ENCODE results near the gene COIL. TPM values are rescaled to one million over a fixed set of nuclear protein-coding genes. Genes with fewer than 3 reads are reported as not detected.

The COIL gene
- total and polyA plus RNA-seq, 4 donors = 4.7 to 9.9 (median 6.5) TPM

DNA sequence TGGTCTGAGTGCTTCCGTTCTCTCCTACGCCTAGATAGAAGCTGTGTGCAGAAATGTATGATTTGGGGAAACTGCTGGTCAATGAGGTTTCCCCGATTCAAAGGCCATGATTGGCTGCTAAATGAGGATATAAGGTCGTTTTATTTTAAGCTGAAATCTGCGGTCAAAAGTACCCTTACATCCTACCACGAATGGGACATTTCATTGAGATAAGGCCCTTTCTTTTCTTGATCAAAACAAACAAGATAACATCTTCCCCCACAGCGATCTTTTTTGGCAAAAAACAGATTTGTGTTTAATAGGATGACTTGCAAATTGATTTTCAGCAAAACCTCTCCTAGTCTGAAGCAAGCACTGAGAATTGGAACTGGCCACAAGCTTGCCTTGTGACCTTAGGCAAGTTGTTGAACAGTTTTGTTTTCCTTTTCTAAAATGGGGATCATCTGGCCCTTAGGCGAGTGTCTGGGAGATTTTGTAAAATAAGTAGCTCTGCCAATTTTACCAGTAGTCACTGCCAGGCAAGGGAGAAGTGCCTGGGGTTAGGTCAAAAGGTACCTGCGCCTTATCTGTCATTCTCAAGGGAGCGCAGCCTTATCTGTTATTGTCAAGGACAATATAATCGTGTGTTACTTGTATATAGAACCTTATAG, 17.7 kb upstream of the COIL start:
- peak; percentile 2 for TF ChIP-seq TAF1 (conservative IDR thresholded peaks at IDR 0.05)
- TF ChIP-seq, protein P1, sequence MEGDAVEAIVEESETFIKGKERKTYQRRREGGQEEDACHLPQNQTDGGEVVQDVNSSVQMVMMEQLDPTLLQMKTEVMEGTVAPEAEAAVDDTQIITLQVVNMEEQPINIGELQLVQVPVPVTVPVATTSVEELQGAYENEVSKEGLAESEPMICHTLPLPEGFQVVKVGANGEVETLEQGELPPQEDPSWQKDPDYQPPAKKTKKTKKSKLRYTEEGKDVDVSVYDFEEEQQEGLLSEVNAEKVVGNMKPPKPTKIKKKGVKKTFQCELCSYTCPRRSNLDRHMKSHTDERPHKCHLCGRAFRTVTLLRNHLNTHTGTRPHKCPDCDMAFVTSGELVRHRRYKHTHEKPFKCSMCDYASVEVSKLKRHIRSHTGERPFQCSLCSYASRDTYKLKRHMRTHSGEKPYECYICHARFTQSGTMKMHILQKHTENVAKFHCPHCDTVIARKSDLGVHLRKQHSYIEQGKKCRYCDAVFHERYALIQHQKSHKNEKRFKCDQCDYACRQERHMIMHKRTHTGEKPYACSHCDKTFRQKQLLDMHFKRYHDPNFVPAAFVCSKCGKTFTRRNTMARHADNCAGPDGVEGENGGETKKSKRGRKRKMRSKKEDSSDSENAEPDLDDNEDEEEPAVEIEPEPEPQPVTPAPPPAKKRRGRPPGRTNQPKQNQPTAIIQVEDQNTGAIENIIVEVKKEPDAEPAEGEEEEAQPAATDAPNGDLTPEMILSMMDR (IDR thresholded peaks at IDR 0.05; ENCODE audit: low read depth, low read length, missing input control) = no peak
- H3K27ac ChIP-seq (ENCODE audit: low read depth in 1 of 2, low read length in 2 of 2) = peak overlapping the region; percentile 8 to 49
- no peaks in the 10 kb centered on the region for H3K9me3 ChIP-seq (ENCODE audit: control insufficient read depth in 4 of 4, low read length in 3 of 4)
- H3K9ac ChIP-seq (ENCODE audit: low read depth in 1 of 2, low read length in 2 of 2) = peak overlapping the region; percentile 1 to 45
- H3K27me3 ChIP-seq (ENCODE audit: control insufficient read depth in 4 of 4, insufficient read depth in 4 of 4, low read length in 3 of 4) = no peaks in the 10 kb centered on the region
- WGBS = 25% methylated on average over 11 of the region's 11 CpGs
- no peaks in the 10 kb centered on the region for H3K36me3 ChIP-seq (ENCODE audit: control insufficient read depth in 4 of 4, insufficient read depth in 3 of 4, low read depth in 1 of 4, low read length in 3 of 4)
- DNase-seq (ENCODE audit: low spot score) = no peak
- H3K4me1 ChIP-seq (ENCODE audit: control insufficient read depth in 4 of 4, insufficient read depth in 4 of 4, low read length in 3 of 4) = peaks cover 0 to 16% (median 11%) of the 10 kb centered on the region in 4 donors
- H3K4me3 ChIP-seq (ENCODE audit: low read depth in 1 of 3, low read length in 3 of 3) = peak overlapping the region in 2 of 3 donors; percentile 69 to 73

DNA sequence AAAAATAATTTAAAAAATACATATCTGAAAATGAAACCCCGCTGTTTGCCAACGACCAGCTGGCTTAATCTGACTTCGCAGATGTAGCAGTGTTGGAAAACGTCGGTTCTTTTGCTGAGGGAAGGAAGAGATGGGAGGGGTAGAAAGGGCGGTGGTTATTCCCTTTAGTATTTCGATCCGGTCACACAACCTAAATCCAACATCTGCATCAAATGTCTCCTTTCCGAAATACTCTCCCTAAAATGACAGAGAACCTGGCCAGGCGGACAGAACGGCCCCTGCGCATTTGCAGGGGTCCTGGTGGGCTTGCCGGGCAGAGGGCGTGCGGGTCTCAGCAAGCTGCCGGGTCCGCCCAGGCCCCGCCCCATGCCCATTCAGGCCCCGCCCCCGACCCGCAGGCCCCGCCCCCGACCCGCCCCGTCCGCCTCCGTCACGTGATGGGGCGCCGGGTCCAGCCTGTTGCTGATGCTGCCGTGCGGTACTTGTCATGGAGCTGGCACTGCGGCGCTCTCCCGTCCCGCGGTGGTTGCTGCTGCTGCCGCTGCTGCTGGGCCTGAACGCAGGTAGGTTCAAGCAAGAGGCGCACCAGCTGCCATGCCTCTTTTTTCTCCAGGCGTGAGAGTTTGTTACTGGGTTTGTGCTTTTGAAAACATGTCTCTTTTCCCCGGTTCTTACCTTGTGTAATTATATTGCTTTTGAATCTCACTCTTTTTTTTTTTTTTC, 17.0 kb upstream of the COIL start, which contains the start of gene SCPEP1:
SCPEP1 (plus strand) TSS at position 459 of the 723 bp plus-strand sequence; CDS start at position 488, 29 bp downstream.
- under 1% methylated on average over 42 of the region's 42 CpGs for WGBS
- Histone ChIP-seq H3K9me3 (ENCODE audit: control insufficient read depth in 4 of 4, low read length in 3 of 4) (no peaks in the 10 kb centered on the region), H3K27me3 (ENCODE audit: control insufficient read depth in 4 of 4, insufficient read depth in 4 of 4, low read length in 3 of 4) (no peaks in the 10 kb centered on the region), H3K9ac (ENCODE audit: low read depth in 1 of 2, low read length in 2 of 2) (peak within 1 kb of the TSS; percentile 1 to 60), H3K27ac (ENCODE audit: low read depth in 1 of 2, low read length in 2 of 2) (peak within 1 kb of the TSS; percentile 49 to 59), H3K36me3 (ENCODE audit: control insufficient read depth in 4 of 4, insufficient read depth in 3 of 4, low read depth in 1 of 4, low read length in 3 of 4) (no peaks in the 10 kb centered on the region), H3K4me3 (ENCODE audit: low read depth in 1 of 3, low read length in 3 of 3) (peak within 1 kb of the TSS; percentile 69 to 85 (median 77)), H3K4me1 (ENCODE audit: control insufficient read depth in 4 of 4, insufficient read depth in 4 of 4, low read length in 3 of 4) (peaks cover 0 to 16% (median 11%) of the 10 kb centered on the region in 4 donors)
- TF ChIP-seq FOXA2 (IDR thresholded peaks at IDR 0.05) (no peak), YY1 (IDR thresholded peaks at IDR 0.05) (peak; percentile 61), TAF1 (conservative IDR thresholded peaks at IDR 0.05) (peak; percentile 42), JUND (IDR thresholded peaks at IDR 0.05) (no peak)
- TF ChIP-seq, protein P2, sequence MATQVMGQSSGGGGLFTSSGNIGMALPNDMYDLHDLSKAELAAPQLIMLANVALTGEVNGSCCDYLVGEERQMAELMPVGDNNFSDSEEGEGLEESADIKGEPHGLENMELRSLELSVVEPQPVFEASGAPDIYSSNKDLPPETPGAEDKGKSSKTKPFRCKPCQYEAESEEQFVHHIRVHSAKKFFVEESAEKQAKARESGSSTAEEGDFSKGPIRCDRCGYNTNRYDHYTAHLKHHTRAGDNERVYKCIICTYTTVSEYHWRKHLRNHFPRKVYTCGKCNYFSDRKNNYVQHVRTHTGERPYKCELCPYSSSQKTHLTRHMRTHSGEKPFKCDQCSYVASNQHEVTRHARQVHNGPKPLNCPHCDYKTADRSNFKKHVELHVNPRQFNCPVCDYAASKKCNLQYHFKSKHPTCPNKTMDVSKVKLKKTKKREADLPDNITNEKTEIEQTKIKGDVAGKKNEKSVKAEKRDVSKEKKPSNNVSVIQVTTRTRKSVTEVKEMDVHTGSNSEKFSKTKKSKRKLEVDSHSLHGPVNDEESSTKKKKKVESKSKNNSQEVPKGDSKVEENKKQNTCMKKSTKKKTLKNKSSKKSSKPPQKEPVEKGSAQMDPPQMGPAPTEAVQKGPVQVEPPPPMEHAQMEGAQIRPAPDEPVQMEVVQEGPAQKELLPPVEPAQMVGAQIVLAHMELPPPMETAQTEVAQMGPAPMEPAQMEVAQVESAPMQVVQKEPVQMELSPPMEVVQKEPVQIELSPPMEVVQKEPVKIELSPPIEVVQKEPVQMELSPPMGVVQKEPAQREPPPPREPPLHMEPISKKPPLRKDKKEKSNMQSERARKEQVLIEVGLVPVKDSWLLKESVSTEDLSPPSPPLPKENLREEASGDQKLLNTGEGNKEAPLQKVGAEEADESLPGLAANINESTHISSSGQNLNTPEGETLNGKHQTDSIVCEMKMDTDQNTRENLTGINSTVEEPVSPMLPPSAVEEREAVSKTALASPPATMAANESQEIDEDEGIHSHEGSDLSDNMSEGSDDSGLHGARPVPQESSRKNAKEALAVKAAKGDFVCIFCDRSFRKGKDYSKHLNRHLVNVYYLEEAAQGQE (IDR thresholded peaks at IDR 0.05) = peak; percentile 36
- DNase-seq (ENCODE audit: low spot score) = peak; percentile 96

DNA sequence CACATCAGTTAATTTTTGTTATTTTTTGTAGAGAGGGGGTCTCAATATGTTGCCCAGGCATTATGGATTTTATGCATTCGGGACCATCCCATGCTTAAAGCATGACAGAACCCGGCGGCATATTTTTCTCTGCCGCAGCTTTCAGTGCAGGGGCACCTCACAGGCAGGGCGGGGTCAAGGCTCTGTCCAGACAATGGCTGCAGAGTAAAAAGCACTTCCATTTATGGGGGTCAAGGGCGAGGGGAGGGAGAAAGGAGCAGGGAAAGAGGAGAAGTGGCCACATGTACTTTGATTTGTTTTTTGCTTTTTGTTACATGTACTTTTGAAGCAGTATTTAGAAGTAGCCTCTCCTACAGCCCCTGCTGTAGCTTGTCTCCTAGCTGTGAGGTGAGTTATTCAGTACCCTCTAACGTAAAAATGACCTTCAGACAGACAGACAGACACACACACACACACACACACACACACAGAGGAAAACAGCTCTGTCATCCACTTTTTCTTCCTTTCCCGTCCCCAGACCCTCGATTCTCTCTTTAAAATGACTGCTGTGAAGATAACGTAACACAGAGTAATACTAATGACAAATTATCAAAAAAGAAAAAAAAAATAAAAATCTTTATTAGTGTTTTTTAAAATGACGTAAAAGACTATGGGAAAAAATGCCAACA, 16.2 kb upstream of the COIL start:
- no peak overlapping the region for H3K4me3 ChIP-seq (ENCODE audit: low read depth in 1 of 3, low read length in 3 of 3)
- H3K4me1 ChIP-seq (ENCODE audit: control insufficient read depth in 4 of 4, insufficient read depth in 4 of 4, low read length in 3 of 4) = peaks cover 0 to 18% (median 13%) of the 10 kb centered on the region in 4 donors
- no peak overlapping the region for H3K27ac ChIP-seq (ENCODE audit: low read depth in 1 of 2, low read length in 2 of 2)
- no peaks in the 10 kb centered on the region for H3K27me3 ChIP-seq (ENCODE audit: control insufficient read depth in 4 of 4, insufficient read depth in 4 of 4, low read length in 3 of 4)
- 62% methylated on average over 11 of the region's 11 CpGs for WGBS
- H3K36me3 ChIP-seq (ENCODE audit: control insufficient read depth in 4 of 4, insufficient read depth in 3 of 4, low read depth in 1 of 4, low read length in 3 of 4) = no peaks in the 10 kb centered on the region
- no peak for DNase-seq (ENCODE audit: low spot score)
- no peak overlapping the region for H3K9ac ChIP-seq (ENCODE audit: low read depth in 1 of 2, low read length in 2 of 2)
- H3K9me3 ChIP-seq (ENCODE audit: control insufficient read depth in 4 of 4, low read length in 3 of 4) = no peaks in the 10 kb centered on the region
- TF ChIP-seq, protein P3, sequence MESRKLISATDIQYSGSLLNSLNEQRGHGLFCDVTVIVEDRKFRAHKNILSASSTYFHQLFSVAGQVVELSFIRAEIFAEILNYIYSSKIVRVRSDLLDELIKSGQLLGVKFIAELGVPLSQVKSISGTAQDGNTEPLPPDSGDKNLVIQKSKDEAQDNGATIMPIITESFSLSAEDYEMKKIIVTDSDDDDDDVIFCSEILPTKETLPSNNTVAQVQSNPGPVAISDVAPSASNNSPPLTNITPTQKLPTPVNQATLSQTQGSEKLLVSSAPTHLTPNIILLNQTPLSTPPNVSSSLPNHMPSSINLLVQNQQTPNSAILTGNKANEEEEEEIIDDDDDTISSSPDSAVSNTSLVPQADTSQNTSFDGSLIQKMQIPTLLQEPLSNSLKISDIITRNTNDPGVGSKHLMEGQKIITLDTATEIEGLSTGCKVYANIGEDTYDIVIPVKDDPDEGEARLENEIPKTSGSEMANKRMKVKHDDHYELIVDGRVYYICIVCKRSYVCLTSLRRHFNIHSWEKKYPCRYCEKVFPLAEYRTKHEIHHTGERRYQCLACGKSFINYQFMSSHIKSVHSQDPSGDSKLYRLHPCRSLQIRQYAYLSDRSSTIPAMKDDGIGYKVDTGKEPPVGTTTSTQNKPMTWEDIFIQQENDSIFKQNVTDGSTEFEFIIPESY (IDR thresholded peaks at IDR 0.05) = no peak
- TF ChIP-seq TAF1 (conservative IDR thresholded peaks at IDR 0.05) = no peak
- TF ChIP-seq RXRA (IDR thresholded peaks at IDR 0.05) = no peak
- TF ChIP-seq HNF4G (IDR thresholded peaks at IDR 0.05) = no peak
- TF ChIP-seq, protein P4, sequence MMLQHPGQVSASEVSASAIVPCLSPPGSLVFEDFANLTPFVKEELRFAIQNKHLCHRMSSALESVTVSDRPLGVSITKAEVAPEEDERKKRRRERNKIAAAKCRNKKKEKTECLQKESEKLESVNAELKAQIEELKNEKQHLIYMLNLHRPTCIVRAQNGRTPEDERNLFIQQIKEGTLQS (IDR thresholded peaks at IDR 0.05) = no peak
- no peak for TF ChIP-seq FOXA1 (IDR thresholded peaks at IDR 0.05)
- TF ChIP-seq EGR1 (IDR thresholded peaks at IDR 0.05; ENCODE audit: low read depth in 2 of 2) = no peak
- no peak for TF ChIP-seq RAD21 (IDR thresholded peaks at IDR 0.05)
